ENCODE measurements around the gene SLC5A9. TPM values are rescaled to one million over a fixed set of nuclear protein-coding genes. Genes with fewer than 3 reads are reported as not detected.

SLC5A9 gene
- 0.08 TPM in 1 of 5 replicates, not detected in the others for total RNA-seq (2022; extraction: Qiagen RNA extraction; ENCODE audit: low read depth)

DNA sequence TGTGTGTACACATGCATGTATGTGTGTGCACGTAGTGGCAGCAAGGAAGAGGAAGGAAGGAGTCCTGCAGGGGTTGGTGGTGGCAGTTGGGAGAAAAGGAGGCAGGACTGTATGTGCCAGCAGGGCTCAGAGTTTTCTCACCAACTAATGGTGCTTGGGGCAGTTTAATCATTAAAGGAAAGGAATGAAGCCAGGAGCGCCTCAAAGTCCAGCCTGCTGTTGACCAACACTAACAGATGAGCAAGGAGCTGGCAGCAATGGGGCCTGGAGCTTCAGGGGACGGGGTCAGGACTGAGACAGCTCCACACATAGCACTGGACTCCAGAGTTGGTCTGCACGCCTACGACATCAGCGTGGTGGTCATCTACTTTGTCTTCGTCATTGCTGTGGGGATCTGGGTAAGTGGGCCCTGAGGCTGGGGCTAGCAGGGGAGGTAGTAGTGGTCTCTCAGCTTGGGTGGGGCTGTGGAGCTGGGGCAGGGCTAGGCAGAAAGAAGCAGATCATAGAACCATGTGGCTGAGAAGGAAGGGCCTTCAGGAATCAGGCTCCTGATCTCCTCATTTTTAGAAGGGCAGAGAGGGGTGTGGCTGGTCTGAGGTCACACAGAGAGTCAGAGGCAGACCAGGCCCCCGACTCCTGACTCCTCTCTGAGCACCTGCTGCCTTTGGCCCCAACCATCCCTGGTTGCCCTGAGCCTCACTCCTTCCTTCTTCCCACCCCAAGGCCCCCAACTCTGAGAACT is at the start of gene SLC5A9:
Gene SLC5A9 (plus strand): TSS at position 216 of the 742 bp plus-strand sequence. CDS start 21 bp downstream, at position 237.

Other genes starting within 250 kb of the SLC5A9 start
- 0.20 to 0.72 TPM (median 0.34 TPM) in 5 replicates for gene TRABD2B, start 225.3 kb upstream of the SLC5A9 start, total RNA-seq (2022; extraction: Qiagen RNA extraction; ENCODE audit: low read depth)
- gene SPATA6, start 249.5 kb downstream of the SLC5A9 start, total RNA-seq (2022; extraction: Qiagen RNA extraction; ENCODE audit: low read depth) = 0.82 to 2.8 TPM (median 1.6 TPM) in 5 replicates

All from A549 treated with DMSO at 1 μM for 4 hours (cell line).